HuH-7 (cell line): ENCODE data around the gene HOXB7.

Source experiments
- DNase-seq: peaks from one replicate; pipeline ENCODE4 v3.0.0; 2011; ENCODE audit warnings: low spot score

The HOXB7 gene

DNA sequence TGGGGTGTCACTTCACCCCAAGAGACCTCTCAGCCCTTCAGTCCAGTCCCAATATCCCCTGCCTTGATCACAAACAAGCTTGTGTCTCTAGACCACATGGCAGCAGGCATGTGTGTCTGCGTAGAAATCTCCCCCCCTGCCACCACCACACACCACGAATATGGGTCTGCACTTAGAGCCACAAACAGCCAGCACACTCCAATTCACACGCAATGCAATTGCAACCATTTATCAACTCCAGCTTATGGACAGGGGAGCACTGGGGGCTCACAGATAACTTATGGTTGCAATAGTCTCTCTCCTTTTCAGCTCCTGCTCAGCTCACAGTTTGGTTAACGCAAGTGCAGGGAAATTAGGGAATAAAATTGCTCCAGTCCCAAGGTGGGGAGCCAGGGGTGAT is 12.8 kb upstream of the HOXB7 start:
- DNase-seq, result no peak

DNA sequence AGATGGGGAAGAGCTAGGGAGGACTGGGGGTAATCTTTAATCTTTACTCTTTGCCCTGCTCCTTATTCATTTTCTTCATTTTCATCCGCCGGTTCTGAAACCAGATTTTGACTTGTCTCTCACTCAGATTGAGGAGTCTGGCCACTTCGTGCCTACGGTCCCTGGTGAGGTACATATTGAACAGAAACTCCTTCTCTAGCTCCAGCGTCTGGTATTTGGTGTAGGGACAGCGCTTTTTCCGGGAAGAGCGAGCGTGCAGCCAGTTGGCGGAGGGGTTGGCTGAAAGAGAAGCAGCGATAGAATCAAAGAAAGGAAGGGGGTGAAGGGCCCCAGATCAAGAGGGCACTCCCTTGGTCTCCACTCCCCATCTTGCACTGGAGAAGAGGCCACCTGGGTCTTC is 12.0 kb upstream of the HOXB7 start:
- DNase-seq, result no peak

DNA sequence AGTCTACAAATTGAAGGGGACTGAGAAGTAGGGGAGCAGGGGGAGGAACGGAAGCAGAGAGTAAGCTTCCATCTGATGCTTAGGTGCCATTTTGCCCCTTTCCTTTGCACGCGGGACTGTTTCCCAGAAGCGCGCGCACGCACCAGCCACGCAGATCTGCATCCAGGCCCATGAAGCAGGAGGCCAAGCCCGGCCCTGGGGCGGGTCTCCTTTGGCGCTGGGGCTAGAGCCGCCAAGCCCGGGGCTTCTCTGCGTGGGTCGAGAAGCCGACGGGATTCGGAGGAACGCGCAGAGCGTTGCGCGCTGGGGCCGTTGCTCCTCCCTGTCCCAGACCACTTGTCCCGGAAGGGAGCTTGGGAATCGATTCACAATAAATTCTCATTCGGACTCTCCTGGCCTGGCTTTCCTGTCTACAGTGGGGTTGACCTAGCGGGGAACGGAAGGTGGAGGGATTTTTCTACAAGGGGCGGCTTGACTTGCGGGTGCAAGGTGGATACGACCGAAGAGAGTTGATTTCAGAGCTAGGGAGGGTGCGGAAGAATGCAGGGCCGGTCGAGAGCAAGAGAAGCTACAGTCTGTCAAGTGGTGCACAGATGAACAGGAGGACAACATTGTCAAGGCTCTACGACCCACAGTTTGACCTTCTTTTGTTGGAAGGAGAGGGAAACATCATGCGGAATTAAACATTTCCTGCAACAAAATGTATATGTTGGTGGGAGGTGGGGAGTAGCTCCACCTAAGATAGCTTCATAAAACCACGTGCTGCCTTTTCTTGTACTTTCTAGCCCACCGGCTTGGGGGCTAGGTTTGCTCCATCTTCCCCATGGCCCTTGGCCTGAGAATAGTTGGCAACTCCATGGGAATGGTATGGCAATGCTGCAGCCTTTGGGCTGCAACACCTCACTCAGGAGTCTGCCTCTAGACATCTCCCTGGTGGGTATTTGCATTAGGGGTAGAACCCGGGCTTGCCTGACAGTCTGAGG is 10.9 kb upstream of the HOXB7 start:
- DNase-seq, result no peak

DNA sequence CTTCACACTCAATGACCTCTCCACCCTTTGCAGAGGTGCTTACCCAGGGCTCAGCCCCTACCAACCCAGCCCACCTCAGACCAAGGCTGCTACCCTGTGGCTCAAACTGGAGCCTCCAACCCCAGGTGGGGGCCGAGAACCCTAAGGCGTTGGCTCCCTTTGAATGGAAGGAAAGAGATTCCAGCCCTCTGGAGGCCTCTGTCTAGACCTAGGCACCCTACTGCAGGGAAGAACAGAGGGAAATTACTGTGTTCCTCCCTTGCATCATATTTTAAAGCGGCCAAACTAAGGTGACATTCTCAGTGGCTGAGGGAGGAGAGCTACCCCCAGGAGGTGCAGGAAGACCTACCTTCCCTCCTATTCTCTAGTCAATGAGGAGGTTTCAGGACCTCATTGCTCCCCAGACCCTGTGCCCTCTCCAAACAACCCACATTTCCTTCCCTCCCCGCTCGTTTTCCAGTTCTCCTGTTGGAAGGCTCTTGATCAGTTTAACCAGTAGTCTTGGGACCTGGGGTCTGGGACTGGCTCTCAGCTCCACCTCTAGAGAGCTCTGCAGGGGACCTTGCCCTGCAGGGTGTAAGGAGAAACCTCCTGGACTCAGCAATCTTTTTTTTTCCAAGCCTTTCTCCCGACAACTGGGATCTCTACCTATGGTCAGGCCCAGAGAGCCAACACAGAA is 9.8 kb upstream of the HOXB7 start:
- no peak for DNase-seq

DNA sequence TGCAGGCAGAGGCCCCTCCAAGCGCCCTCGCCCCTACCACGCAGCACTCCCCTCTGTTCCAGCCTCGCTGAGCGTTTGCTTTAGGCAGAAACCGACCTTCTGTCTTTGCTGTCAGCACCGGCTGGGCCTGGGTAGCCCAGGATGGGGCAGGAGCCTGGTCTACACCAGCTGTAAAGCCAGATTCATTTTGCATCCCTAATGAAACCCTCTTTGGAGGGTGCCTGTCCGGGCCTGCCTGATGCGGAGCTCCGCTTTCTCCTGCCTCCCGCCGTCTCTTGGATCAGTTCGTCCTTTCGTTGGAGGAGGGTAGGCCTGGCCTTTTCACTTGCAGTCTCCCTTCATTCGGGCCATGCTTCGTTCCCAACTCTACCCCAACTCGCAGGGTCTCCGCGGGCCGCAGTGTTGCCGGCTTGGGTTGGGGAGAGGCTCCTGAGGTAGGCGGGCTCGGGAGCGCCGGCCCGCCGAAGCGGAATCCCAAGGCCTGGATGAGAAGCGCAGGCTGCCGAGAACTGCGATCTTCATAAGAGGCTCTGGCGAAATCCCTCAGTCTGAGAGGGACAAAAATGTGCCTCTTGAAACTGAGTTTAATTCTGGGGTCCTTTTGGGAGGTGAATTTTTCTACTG is 9.1 kb upstream of the HOXB7 start:
- DNase-seq, result no peak

DNA sequence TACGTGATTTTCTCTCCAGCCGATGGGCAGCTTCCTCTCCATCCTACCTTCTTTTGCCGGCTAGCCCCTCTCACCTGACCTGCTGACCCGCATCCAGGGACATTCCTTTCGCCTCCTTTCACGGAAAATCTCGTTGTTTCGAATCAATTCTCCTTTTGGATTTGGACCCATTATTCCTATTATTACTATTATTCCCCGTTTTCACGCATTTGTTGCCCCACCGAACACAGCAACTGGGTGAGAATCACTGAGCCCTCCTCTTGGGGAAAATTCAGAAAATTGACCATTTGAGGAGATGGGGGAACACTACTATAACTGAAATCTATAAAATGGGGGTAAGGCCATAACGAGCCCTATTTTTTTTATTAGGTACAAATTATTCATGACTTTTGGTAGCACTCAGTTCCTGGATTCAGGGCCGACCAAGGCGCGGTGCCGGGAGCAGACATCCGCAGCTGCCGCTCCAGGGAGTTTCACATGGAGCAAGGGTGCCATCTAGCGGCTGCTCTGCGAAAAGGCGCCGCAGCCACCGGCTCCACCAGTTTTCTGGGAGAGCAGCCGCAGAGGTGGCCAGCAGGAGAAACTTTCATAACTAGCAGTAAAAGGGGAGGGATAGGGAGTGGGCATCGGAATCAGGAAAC is 7.6 kb upstream of the HOXB7 start:
- peak; percentile 99 for DNase-seq

DNA sequence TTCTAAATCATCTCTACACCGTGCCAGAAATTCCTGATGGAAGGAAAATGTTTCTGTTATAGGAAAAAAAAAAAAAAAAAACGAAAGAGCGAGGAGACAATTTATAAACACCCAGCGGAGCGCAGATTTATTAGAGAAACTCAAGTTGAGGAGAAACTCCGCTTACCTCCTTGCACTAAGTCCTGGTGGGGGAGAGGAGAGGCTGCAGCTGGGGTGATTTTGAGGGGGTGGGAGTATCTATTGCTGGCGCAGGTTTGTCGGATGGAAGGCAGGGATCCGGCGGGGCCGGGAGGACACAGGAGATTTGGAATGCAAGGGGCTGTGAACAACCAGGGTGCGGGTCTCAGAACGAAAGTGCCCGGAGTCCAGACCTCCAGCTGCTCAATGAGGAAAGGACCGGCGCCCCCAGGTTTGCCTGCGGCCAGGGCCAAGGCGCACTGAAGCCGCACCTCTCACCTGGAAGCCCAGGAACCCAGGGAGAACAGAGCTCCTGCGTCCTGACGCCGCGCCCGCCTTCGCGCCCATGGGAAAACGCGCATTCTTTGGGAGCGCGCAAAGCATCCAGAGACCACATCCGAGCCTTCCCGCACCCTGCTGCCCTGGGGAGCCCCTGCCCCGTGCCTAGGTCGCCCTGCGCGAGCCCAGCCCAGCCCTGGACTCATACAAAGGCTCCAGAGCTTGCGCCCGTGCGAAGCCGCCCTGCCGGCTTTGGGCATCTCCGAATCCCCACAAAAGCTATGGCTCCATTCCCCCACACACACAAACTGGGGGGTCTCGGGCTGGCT is 6.8 kb upstream of the HOXB7 start:
- no peak for DNase-seq

DNA sequence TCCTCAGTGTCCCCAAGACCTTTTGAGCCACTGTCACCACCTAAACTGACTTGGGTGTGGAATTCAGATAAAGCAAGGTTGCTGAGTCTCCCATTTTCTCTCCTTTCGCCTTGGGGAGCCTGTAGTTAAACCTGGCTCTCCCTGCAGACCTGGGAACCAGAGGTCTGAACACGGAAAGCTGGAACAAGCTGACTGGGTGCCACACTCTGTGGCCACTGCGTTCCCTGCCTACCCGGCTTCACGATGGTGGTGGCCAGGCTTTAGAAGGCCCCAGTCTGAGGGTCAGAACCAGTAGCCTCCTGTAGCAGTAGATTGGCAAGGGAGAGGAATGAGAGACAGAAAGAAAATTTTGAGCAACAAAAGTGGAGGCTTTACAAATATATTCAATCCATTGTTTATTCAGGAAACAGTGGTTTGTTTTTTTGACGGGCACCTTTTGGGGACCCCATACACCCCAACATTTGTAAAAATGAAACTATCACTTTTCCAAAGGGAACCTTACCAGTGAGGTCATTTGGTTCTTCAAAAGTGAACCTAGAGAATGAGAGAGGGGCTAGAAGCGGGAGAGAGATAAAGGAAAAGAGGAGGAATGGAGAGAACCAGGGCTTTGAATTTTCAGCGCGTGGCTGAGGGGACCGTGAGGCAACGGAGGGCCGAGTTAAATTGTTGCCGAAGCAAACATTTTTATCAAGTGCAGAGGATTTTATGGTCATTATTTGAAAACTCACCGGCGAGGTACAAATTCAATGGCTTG is 6.1 kb upstream of the HOXB7 start:
- DNase-seq, result no peak

DNA sequence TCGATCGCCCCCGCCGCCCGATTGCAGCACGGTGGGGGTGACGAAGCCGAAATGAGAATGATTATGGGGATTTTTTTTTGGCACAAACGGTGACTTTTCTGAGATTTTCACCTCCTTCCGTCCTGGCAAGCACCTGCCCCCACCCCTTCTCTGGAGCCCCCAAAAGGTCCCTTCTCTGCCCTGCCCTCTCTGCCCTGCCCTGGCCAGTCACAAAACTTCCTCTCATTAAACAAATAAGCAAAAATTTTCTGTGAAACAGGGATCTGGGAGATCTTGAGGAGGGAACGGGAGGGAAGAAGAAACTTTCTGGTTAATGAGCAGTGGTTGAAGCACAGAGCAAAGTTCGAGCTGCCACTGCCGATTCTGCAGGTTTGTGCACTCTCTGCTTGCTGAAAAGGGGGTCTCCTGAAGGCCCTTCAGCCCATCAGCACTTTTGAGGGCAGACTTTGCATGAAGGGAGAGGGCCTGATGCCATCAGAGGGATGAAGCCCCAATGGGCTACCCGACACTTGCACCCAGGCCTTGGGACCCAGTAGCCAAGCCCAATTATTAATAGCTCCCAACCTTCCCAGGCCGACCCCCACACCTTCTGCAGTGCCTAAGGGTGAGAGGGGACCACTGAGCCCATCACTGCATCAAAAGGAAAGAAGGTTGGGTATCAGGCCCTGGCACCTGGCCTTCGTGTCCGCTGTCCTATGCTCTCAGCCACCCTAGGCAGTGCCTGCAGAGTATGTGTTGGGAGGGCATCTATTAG is 5.3 kb upstream of the HOXB7 start:
- DNase-seq, result no peak

DNA sequence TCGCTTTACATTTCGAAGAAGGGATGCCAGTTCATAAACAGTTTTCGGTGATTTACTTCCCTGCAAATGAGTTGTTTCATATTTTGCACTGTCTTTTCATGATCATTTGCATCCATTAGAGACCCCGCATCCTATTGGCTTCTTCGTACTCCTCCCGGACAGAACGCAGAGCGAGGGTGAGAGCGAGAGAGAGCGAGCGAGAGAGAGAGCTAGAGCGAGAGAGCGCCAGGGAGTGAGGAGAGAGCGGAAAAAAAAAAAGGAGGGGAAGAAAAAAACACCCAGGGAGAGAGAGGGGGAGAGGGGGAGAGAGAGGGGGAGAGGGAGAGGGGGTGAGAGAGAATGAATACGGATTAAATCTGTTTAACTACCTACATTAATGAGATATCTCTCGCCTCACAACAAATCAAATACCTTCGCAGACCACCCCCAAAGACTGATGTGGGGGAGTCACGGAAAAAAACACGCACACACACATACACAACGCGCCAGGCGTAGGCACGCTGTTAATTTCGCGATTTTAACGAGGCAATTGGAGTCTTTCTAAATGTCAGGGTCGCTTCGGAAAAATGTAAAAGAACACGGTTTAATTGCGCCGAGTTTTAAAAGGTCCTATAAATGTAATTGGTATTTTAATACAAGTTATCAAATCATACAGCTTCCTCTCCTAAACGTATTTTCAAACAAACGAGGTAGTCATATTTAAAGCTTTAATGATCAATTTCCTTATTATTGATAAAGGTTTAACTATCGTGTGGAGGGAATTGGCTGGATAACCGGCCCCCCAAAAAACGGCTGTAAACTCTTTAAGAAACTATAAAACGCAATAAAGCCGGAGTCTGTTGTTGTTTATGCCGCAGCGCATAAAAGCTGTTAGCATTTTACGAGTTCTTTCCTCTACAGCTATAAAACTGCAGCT is 4.5 kb upstream of the HOXB7 start, which contains the start of gene HOXB8:
HOXB8 (minus strand) TSS at position 246 of the 916 bp plus-strand sequence. CDS start 588 bp downstream, outside the sequence.
- DNase-seq, result no peak

DNA sequence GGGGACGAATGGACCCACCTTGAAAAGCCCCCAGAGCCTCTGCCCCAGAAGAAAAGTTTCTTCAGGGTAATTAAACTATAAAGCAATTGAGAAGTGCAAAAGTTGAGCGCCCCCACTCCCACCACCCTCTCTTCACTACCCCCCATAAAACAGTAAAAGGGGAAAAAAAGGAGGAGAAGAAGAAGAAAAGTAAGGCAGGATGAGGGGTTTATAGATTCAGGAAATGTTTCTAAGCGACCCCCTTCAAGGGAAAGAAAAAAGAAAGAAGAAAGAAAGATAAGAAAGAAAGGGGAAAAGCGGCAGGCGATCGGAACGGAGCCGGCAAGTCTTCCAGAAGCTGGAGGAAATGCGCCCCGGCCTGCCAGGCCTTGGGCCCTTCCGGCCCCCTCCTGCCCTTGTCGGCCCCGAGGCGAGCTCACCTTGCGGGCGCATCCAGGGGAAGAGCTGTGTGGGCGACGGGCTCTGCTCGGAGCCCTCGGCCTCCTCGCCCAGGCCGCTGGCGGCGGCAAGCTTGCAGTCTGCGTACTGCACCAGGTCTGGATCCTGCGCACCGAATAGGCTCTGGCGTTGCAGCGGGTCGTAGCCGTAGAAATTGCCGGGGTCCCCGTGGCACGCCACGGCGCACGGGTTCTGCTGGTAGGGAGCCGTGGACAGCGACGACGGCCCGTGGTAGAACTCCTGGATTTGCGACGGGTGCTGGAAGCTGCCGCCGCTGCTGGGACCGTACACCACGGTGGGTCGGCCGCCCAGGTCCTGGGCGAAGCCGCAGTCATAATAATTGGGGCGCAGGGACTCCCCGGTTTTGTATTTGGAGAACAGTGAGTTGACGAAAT is 3.3 kb upstream of the HOXB7 start:
- no peak for DNase-seq

DNA sequence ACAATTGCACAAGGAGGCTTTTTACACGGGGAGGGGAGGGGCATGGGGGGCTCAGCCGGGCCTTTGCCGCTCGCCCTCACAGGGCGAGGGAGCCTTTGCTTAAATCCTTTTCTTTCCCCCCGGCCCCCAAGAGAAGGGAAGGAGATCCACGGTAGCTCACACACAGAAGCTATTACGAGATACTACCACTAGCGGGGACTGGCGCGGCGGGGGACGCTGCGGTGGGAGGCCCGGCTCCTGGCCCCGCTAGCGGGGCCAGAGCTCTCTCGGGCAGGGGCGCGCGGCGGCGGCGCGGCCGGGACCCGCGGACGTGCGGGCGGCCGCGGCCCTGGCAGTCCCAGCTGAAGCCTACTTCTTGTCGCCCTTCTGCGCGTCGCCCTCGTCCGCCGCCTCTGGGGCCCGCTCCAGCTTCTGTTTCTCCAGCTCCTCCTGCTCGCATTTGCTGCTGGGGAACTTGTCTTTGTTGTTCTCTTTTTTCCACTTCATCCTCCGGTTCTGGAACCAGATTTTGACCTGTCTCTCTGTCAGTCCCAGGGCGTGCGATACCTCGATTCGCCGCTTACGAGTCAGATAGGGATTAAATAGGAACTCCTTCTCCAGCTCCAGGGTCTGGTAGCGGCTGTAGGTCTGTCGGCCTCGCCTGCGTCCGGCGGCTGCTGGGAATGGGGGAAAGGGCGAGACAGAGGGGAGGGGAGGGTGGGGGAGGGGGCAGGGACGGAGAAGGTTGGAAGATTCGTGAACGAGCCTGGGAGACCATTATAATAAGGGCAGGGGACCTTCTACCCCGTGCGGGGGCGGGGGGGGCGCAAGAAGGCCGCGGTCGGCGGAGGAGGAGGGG is 2.3 kb upstream of the HOXB7 start:
- no peak for DNase-seq

DNA sequence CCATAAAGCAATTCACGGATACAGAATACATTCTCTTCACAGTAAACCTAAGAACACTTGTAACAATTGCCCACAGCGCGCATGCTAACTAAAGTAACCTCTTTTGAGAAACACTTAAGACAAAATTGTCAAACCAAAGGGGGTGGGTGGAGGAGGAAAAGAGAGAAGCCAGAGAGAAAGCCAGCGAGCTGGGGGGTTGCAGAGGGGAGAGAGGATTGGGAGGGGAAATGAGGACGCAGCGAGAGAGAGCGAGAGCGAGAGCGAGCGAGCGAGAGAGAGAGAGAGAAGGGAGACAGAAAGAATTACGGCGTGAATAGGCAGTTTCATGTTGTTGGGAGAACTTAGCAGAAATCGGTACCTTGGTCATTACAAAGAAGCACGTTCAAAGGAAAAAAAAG is 1.6 kb upstream of the HOXB7 start:
- no peak for DNase-seq

DNA sequence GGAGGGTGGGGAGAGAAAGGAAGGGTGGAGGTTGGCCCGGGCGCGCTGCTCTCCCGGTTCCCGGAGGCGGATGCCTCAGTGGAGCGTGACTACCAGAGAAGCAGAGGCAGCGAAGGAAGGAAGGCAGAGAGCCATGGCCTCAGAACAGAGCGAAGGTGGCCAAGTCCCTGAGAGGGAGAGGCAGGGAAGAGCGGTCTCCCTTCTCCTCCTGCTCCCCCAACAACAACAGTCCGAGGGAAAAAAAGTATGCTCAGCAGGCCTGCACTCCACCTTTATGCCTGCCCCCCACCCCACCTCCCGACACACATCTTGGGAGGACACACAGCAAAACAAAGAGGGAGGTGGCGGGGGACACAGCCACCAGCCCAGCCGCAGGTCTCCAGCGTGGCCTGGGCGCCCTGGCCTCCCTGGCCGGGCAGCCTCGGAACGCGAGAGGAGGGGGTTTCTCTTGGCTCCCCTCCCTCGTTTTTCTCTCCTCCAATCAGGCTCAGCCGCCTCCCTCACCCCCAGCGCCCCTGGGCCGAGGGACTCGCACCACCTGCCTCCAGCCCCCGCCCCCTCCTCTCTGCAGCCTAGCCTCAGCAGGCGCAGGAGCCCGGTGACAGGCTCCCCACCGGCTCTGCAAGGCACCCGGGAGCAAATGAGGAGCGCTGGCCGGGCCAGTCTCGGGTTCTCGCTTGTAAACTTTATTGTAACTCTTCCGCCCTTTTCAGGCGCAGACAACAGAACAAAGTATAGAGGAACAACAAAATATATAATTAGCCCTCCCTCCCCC is 1.1 kb upstream of the HOXB7 start:
- no peak for DNase-seq

DNA sequence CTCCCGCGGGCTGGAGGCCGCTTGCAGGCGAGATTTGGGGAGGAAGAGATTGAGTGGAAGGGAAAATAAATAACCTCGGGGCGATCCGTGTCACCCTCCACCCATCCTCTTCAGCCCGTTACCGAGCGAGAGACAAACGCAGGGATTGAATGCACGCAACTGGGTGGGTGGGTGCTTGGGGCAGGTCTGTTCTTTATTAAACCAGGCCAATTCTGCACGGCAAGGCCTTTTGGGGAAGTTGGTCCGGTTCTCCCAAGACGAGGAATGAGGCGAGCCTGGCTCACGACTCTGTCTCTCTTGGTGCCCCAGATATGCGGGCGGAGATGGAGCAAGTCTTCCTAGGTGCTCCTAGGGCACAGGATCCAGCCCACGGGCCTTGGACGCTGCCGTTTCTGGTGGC is 396 bp upstream of the HOXB7 start:
- no peak for DNase-seq

DNA sequence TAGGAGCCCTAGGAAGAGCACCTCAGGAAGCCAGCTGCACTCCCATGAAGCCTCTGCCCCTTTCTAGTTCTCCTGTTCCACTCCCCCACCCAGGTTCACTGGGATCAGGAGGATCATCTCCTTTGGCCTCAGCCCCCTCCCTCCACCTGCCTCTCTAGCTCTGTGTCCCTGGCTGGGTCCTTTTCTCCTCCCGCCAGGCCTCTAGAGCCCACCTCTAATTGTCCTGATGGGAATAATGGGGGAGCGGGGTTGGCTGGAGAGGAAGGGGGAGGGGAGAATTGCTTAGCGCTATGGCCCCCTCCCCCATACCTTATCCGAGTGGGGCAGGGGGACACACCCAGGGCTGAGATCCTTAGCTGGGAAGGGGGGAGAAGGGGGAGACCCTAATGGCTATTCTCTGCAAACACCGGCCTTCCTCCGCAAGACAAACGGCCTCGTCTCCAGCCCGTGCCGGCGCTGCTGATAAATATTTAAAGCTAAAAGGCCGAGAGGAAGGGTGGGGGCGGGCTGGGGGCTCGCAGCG is 997 bp downstream of the HOXB7 start:
- no peak for DNase-seq
